Measurements from ENCODE around the gene MTMR6.
A peak's percentile ranks its signal among the peaks of the same experiment; 100 is the strongest.

The MTMR6 gene

DNA sequence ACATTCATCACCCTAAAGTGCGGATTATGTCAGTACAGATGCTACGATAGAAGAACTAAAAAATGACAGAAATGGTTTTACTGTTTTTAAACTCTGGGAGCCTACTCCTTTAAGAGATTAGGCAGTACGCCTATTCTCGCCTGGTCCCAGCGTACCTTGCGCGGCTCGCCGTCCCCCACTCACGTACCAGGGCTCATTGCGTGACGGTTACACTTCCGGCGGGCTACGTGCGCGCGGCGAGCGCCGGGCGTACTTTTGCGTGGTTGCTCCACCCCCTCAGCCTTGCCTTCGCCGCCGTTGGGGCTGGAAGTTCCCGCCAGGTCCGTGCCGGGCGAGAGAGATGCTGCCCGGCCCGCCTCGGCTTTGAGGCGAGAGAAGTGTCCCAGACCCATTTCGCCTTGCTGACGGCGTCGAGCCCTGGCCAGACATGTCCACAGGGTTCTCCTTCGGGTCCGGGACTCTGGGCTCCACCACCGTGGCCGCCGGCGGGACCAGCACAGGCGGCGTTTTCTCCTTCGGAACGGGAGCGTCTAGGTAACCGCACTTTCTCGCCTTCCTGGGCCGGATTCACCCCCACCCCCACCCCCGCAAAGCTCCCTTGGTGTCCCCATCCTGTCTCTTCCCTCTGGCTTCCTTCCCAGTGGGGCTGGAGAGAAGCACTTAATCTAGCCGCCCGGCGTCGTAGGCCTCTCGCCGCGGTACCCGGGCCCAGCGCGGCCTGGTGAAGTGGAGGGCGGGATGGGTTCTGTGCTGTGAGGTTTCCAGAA is 14.2 kb upstream of the MTMR6 start, which contains the start of gene NUP58:
Gene NUP58 (plus strand): TSS at position 279 of the 767 bp plus-strand sequence. CDS start 149 bp downstream, at position 428.
- H3K4me3 ChIP-seq, result peak within 1 kb of the TSS; percentile 83
- peaks cover 7% of the 10 kb centered on the region; the same call in 1 of the 2 replicates for H3K9me3 ChIP-seq
- TF ChIP-seq Cebpa-rat (IDR thresholded peaks at IDR 0.05), result no peak
- H3K27ac ChIP-seq, result peak within 1 kb of the TSS; percentile 88
- H3K36me3 ChIP-seq, result peaks cover 33% of the 10 kb centered on the region
- H3K4me1 ChIP-seq, result peaks cover 22% of the 10 kb centered on the region
- peaks cover 47% of the 10 kb centered on the region for H4K20me1 ChIP-seq
- H3K4me2 ChIP-seq, result peak within 1 kb of the TSS; percentile 77
- H3K27me3 ChIP-seq, result no peaks in the 10 kb centered on the region
- H3K9ac ChIP-seq, result peak within 1 kb of the TSS; percentile 93

DNA sequence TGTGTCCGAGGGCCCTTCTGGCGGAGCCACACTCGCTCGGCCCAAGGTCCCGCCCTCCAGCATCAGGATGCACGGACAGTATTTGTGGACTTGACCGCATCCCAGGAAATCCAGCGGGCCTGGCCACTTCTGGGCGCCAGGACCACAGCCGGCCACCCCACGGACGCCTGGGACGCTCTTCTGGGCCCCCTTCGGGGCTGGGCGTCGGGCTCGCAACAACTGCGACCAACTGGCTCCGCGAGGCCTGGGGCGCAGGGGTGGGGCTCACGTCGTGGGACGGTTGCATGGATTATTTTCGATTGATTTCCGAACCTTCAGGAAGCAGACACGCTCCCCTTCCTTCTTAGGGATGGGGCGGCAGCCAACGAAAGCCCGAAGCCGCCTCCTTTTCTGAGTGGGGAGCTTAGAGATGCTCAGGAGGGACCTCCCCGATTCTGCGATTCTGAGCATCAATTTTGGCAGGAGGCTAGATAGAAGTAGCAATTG is 13.6 kb upstream of the MTMR6 start:
- H3K9me3 ChIP-seq, result peaks cover 7% of the 10 kb centered on the region; the same call in 1 of the 2 replicates
- H3K27me3 ChIP-seq, result no peaks in the 10 kb centered on the region
- H3K36me3 ChIP-seq, result peaks cover 27% of the 10 kb centered on the region
- peak overlapping the region; percentile 88 for H3K27ac ChIP-seq
- peak overlapping the region; percentile 75 for H3K4me2 ChIP-seq
- peak overlapping the region; percentile 83 for H3K4me3 ChIP-seq
- peaks cover 41% of the 10 kb centered on the region for H4K20me1 ChIP-seq
- no peak for TF ChIP-seq Cebpa-rat (IDR thresholded peaks at IDR 0.05)
- H3K4me1 ChIP-seq, result peaks cover 22% of the 10 kb centered on the region
- peak overlapping the region; percentile 93 for H3K9ac ChIP-seq

DNA sequence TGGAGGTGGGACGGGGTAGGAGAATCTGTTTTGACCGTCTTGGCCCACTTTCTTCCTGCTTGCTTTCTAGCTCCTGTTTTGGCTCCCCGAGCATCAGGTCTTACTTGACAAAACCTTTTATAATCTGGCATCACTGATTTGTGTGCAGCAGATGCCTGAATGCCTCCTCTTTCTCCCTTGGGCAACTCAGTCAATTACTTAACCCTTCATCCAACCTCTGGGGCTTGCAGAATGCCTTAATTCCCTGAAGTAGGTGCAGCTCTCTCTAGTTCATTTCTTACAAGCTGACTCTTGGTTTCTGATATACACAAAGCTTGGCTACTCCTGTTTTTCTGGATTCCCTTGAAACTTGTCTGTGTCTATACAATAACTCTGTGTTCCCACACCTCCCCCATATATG is 8.4 kb upstream of the MTMR6 start:
- TF ChIP-seq Cebpa-rat (IDR thresholded peaks at IDR 0.05), result no peak
- Histone ChIP-seq H3K9ac (no peak overlapping the region), H3K36me3 (no peaks in the 10 kb centered on the region), H3K4me2 (no peak overlapping the region), H4K20me1 (no peaks in the 10 kb centered on the region), H3K9me3 (peaks cover 5% of the 10 kb centered on the region; the same call in 1 of the 2 replicates), H3K27me3 (no peaks in the 10 kb centered on the region), H3K4me3 (no peak overlapping the region), H3K27ac (no peak overlapping the region), H3K4me1 (peaks cover 12% of the 10 kb centered on the region)

DNA sequence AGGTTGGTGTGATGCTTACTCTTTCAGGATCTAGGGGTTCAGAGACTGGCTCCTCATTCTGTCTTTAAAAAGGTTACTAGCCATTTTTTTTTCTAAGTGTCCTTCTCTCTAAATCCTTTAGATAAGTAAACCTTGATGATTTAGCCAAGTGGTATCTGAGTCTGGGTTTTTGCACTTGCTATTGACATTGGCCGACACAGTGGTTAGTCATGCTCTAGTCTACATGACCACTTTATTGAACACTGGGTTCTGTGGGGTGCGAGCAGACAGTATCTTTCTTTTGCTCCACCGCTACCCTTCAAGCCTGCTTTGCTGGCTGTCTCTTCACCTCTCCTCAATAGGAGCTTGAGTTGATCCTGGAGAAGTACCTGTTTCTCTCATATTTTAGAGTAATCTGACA is 7.9 kb upstream of the MTMR6 start:
- Histone ChIP-seq H4K20me1 (no peaks in the 10 kb centered on the region), H3K4me1 (peaks cover 11% of the 10 kb centered on the region), H3K27me3 (no peaks in the 10 kb centered on the region), H3K36me3 (no peaks in the 10 kb centered on the region), H3K4me2 (no peak overlapping the region), H3K9ac (no peak overlapping the region), H3K4me3 (no peak overlapping the region), H3K9me3 (0 out of 2 replicates have a peak, but pooled peaks cover under 1% of the 10 kb centered on the region), H3K27ac (no peak overlapping the region)
- TF ChIP-seq Cebpa-rat (IDR thresholded peaks at IDR 0.05), result no peak

DNA sequence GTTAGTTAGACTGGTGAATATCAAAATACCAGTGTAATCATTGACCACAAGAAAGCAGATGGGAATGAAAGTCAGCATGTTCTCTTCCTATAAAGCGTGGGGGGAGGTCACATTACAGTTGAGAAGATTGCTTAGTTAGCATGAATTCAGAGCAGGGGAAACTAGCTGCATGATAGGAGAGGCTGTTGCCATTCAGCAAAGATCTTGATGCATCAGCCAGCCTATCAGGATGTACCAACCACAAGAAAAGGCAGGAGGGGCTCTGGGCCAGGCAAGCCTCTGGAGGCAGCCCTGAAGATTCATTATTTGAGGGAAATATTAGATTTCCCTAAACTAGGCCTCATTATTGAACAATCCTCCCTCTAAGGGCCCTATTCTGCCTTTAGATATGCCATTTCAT is 5.0 kb upstream of the MTMR6 start:
- H3K4me3 ChIP-seq, result no peak overlapping the region
- H3K36me3 ChIP-seq, result no peaks in the 10 kb centered on the region
- no peak overlapping the region; the same call in 1 of the 2 replicates for H3K9ac ChIP-seq
- peak overlapping the region; percentile 45 for H3K4me2 ChIP-seq
- H3K9me3 ChIP-seq, result no peaks in the 10 kb centered on the region
- no peaks in the 10 kb centered on the region for H3K27me3 ChIP-seq
- H3K27ac ChIP-seq, result no peak overlapping the region
- H4K20me1 ChIP-seq, result no peaks in the 10 kb centered on the region
- TF ChIP-seq Cebpa-rat (IDR thresholded peaks at IDR 0.05), result no peak
- H3K4me1 ChIP-seq, result peaks cover 16% of the 10 kb centered on the region

DNA sequence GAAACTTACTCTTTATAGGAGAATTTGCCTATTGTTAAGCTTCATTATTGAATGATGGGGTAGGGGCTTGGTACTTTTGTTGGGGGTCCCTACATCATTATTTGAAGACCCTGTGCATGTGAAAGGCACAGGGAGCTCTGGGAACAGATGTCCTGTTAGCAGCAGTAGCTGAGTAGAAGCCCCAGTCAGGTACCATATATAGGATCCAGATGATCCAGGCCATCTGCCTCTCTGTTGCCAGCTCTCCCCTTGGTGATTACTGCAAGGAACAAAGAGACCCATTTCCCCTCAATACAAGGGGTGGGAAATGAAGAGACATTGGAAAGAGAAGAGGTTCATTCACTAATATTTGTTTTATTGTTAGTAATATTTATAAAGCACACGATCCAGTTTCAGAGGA is 4.4 kb upstream of the MTMR6 start:
- Histone ChIP-seq H4K20me1 (no peaks in the 10 kb centered on the region), H3K9ac (no peak overlapping the region), H3K27me3 (no peaks in the 10 kb centered on the region), H3K36me3 (no peaks in the 10 kb centered on the region), H3K4me3 (no peak overlapping the region), H3K4me2 (peak overlapping the region; percentile 45; the same call in 1 of the 2 replicates), H3K27ac (no peak overlapping the region), H3K4me1 (peaks cover 16% of the 10 kb centered on the region), H3K9me3 (no peaks in the 10 kb centered on the region)
- no peak for TF ChIP-seq Cebpa-rat (IDR thresholded peaks at IDR 0.05)

DNA sequence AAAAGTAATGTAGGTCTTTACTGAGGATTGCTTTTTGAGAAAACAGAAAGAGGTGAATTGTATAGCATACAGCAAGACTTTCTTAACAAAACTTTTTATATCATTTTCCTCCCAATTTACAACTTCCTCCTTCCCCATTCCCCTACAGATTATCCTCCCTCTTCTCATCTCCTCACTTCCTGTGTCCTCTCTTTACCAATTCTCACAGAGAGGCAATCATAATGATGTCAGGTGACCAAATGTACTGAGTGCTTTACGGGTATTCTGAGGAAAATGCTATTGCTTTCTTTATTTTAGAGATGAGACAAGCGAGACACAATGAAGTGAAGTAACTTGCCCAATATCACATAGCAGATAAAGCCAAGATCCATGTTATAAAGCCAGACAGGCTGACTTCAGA is 1.7 kb upstream of the MTMR6 start:
- H3K4me3 ChIP-seq, result no peak overlapping the region
- H4K20me1 ChIP-seq, result no peaks in the 10 kb centered on the region
- no peak overlapping the region for H3K27ac ChIP-seq
- peaks cover 29% of the 10 kb centered on the region for H3K4me1 ChIP-seq
- TF ChIP-seq Cebpa-rat (IDR thresholded peaks at IDR 0.05), result no peak
- H3K9me3 ChIP-seq, result no peaks in the 10 kb centered on the region
- no peak overlapping the region for H3K4me2 ChIP-seq
- no peaks in the 10 kb centered on the region for H3K36me3 ChIP-seq
- H3K9ac ChIP-seq, result no peak overlapping the region
- H3K27me3 ChIP-seq, result no peaks in the 10 kb centered on the region

DNA sequence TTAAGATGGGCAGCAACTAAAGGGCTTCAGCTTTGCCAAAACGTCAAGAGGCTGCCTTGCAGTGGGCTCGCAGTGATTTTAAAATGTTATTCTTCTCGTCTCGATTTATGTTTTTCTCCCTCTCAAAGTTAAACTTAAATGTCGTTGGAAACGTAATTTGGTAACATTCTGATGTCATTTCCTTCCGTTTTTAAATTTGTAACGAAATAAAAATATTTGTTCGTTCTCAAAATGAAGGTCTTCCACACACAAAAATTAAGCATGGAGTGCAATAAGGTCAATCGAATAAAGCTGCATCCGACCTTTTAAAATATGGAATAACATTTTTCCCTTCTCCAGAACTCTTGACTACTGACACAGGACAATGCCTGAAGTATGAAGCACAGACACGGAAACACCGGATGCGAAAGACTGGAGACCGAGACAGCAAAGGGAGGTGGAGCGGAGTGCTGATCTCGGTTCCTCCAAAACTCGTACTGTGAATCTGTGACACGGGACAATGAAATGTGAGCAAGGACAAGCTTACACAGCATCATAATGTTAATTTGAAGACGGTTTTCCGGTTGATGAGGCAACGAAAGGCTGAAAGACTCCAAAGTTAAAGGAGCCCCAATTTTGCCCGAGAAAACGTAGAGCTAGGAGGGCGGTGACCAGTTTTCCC is 850 bp downstream of the MTMR6 start:
- no peak for TF ChIP-seq Cebpa-rat (IDR thresholded peaks at IDR 0.05)

DNA sequence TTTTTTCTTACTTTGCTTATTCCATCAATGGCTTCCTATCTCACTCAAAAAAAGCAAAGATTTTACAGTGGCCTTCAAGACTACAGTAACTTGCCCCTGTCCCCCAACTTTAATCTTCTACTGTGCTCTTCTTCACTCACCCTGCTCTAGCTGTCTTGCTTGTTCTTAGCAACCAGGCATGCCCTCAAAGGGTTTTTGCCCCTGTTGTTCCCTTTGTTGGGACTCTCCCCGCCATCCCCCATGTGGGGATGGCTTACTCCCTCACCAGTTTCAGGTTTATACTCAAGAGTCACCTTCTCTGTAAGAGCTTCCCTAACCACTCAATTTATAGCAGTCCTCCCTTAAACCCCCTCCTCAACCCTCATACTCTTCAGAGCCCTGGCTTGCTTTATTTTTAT is 5.4 kb downstream of the MTMR6 start:
- no peak overlapping the region for H3K9ac ChIP-seq
- 0 out of 2 replicates have a peak, but pooled peaks cover 9% of the 10 kb centered on the region for H3K36me3 ChIP-seq
- peaks cover 29% of the 10 kb centered on the region for H3K4me1 ChIP-seq
- H4K20me1 ChIP-seq, result peaks cover 38% of the 10 kb centered on the region
- no peaks in the 10 kb centered on the region for H3K9me3 ChIP-seq
- H3K27ac ChIP-seq, result no peak overlapping the region
- no peak for TF ChIP-seq Cebpa-rat (IDR thresholded peaks at IDR 0.05)
- peak overlapping the region; percentile 21 for H3K4me2 ChIP-seq
- no peak overlapping the region for H3K4me3 ChIP-seq
- H3K27me3 ChIP-seq, result no peaks in the 10 kb centered on the region

More for the DNA sequence above, 850 bp downstream of the MTMR6 start:
- H4K20me1 ChIP-seq, result peaks cover 11% of the 10 kb centered on the region; the same call in 1 of the 2 replicates
- H3K9ac ChIP-seq, result peak overlapping the region; percentile 93
- H3K4me2 ChIP-seq, result peak overlapping the region; percentile 80
- H3K9me3 ChIP-seq, result no peaks in the 10 kb centered on the region
- no peaks in the 10 kb centered on the region for H3K36me3 ChIP-seq
- peak overlapping the region; percentile 91 for H3K27ac ChIP-seq
- no peaks in the 10 kb centered on the region for H3K27me3 ChIP-seq
- H3K4me1 ChIP-seq, result peaks cover 28% of the 10 kb centered on the region
- H3K4me3 ChIP-seq, result peak overlapping the region; percentile 95

Data from BLaER1 (cell line).